H1 (cell line): Measurements from ENCODE around the gene IL1RAPL1. TPM values are rescaled to one million over a fixed set of nuclear protein-coding genes. Genes with fewer than 3 reads are reported as not detected.

ENCODE experiments used
- CTCF ChIA-PET: fragments of 300-600 bp; sonication (Branson Sonifier 250); formaldehyde crosslinking; loops from one replicate; lab custom pipeline; 2021; ENCODE audit not compliant: partially characterized antibody; lab: Charles Lee
- POLR2A ChIA-PET: fragments of 300-600 bp; sonication (Branson Sonifier 250); formaldehyde crosslinking; loops from one replicate; lab custom pipeline; 2021; ENCODE audit warnings: inconsistent platforms; ENCODE audit not compliant: partially characterized antibody; lab: Charles Lee
- DNase-seq, 2 experiments: peaks; one replicate each; pipeline versions ENCODE4 v3.0.0 to v3.0.0-alpha.2; 2010 to 2022; ENCODE audit warnings: low spot score in 2 of 2, low read depth in 1 of 2, mixed read lengths in 1 of 2
- FAIRE-seq: peaks from 2 replicates; lab custom pipeline; 2011; peaks lifted over from hg19 to GRCh38; lab: Jason Lieb, UNC
- H2AFZ ChIP-seq: 2 replicates; pipeline ENCODE4 v1.8.1; 2012; ENCODE audit warnings: low read length, inconsistent platforms
- H2AK5ac ChIP-seq: 2 replicates; pipeline ENCODE4 v1.6.1; 2013; ENCODE audit warnings: low read depth, low read length
- H2BK120ac ChIP-seq: replicated peaks from 2 replicates; pipeline ENCODE3; 2013; ENCODE audit warnings: low read depth, low read length, inconsistent platforms
- H2BK12ac ChIP-seq: 2 replicates; pipeline ENCODE4 v1.6.1; 2013; ENCODE audit warnings: low read depth, low read length
- H2BK15ac ChIP-seq: 2 replicates; pipeline ENCODE4 v1.6.1; 2013; ENCODE audit warnings: low read length
- H2BK20ac ChIP-seq: 2 replicates; pipeline ENCODE4 v1.6.1; 2013; ENCODE audit warnings: low read length
- H2BK5ac ChIP-seq: 2 replicates; pipeline ENCODE4 v1.6.1; 2013; ENCODE audit warnings: low read depth, low read length
- H3K14ac ChIP-seq: 2 replicates; pipeline ENCODE4 v1.6.1; 2013; ENCODE audit warnings: inconsistent platforms; ENCODE audit not compliant: insufficient read length
- H3K18ac ChIP-seq: 2 replicates; pipeline ENCODE4 v1.6.1; 2013; ENCODE audit warnings: low read length; ENCODE audit errors: extremely low read depth
- H3K23ac ChIP-seq: 2 replicates; pipeline ENCODE4 v1.6.1; 2013; ENCODE audit warnings: inconsistent platforms; ENCODE audit not compliant: insufficient read length
- H3K23me2 ChIP-seq: 2 replicates; pipeline ENCODE4 v1.6.1; 2013; ENCODE audit warnings: low read depth, low read length
- H3K27ac ChIP-seq: 2 replicates; pipeline ENCODE4 v1.6.1; 2011; ENCODE audit warnings: low read depth, low read length, inconsistent platforms
- H3K27me3 ChIP-seq, 4 experiments: replicated peaks in 1 of 4; 1 replicate in 1 of 4; 2 replicates in 3 of 4; pipeline versions ENCODE4 v1.6.1 to v1.8.1; 2011 to 2013; ENCODE audit warnings: low read length in 3 of 4, mild to moderate bottlenecking in 3 of 4, inconsistent platforms in 2 of 4, mixed read lengths in 2 of 4, moderate library complexity in 1 of 4; ENCODE audit not compliant: control insufficient read depth in 3 of 4, insufficient read depth in 3 of 4; ENCODE audit errors: extremely low read depth in 1 of 4
- H3K36me3 ChIP-seq, 4 experiments: 2 replicates each; pipeline versions ENCODE4 v1.6.1 to v1.8.1; 2011 to 2013; ENCODE audit warnings: mild to moderate bottlenecking in 4 of 4, low read length in 3 of 4, moderate library complexity in 2 of 4, control low read depth in 1 of 4, inconsistent platforms in 1 of 4; ENCODE audit not compliant: insufficient read depth in 4 of 4, control insufficient read depth in 2 of 4
- H3K4ac ChIP-seq: replicated peaks from 2 replicates; pipeline ENCODE3; 2013; ENCODE audit warnings: low read length, low read depth, mixed read lengths, inconsistent platforms; ENCODE audit not compliant: insufficient read length
- H3K4me1 ChIP-seq, 4 experiments: replicated peaks in 1 of 4; 1 replicate in 1 of 4; 2 replicates in 3 of 4; pipeline versions ENCODE4 v1.6.1 to v1.8.1; 2011 to 2013; ENCODE audit warnings: low read length in 3 of 4, inconsistent platforms in 2 of 4, mixed read lengths in 1 of 4; ENCODE audit not compliant: insufficient read depth in 4 of 4, control insufficient read depth in 3 of 4
- H3K4me2 ChIP-seq, 2 experiments: 2 replicates each; pipeline versions ENCODE4 v1.6.1 to v1.8.1; 2011 to 2013; ENCODE audit warnings: low read depth in 2 of 2, low read length in 2 of 2, control low read depth in 1 of 2, inconsistent platforms in 1 of 2, mild to moderate bottlenecking in 1 of 2; ENCODE audit not compliant: insufficient read depth in 1 of 2
- H3K4me3 ChIP-seq, 4 experiments: fragments of 200-600, 300-600 bp in 1 of 4; sonication (generic), shearing (Covaris generic), sonication (Bioruptor Twin) in 1 of 4; 2 replicates each; pipeline versions ENCODE4 v1.5.1 to v1.8.1; 2011 to 2016; ENCODE audit warnings: low read length in 4 of 4, low read depth in 3 of 4, control low read depth in 2 of 4, inconsistent platforms in 2 of 4, mild to moderate bottlenecking in 2 of 4, mixed read lengths in 1 of 4, moderate library complexity in 1 of 4; ENCODE audit not compliant: insufficient read depth in 2 of 4; ENCODE audit errors: extremely low read depth in 1 of 4
- H3K56ac ChIP-seq: replicated peaks from 2 replicates; pipeline ENCODE3; 2013; ENCODE audit warnings: low read depth, mild to moderate bottlenecking, mixed read lengths, low read length, inconsistent platforms; ENCODE audit not compliant: insufficient read length
- H3K79me1 ChIP-seq: 2 replicates; pipeline ENCODE4 v1.6.1; 2013; ENCODE audit warnings: low read depth, low read length, control low read depth
- H3K79me2 ChIP-seq, 2 experiments: 2 replicates each; pipeline versions ENCODE4 v1.6.1 to v1.8.1; 2012 to 2013; ENCODE audit warnings: low read length in 2 of 2, mild to moderate bottlenecking in 2 of 2, inconsistent platforms in 1 of 2; ENCODE audit not compliant: insufficient read depth in 2 of 2, control insufficient read depth in 1 of 2
- H3K9ac ChIP-seq, 4 experiments: replicated peaks in 1 of 4; 1 replicate in 1 of 4; 2 replicates in 3 of 4; pipeline versions ENCODE4 v1.6.1 to v1.8.1; 2011 to 2013; ENCODE audit warnings: low read depth in 3 of 4, low read length in 3 of 4, control low read depth in 2 of 4, mild to moderate bottlenecking in 2 of 4, moderate library complexity in 2 of 4, inconsistent platforms in 1 of 4; ENCODE audit errors: extremely low read depth in 1 of 4
- H3K9me3 ChIP-seq, 2 experiments: 2 replicates each; pipeline versions ENCODE4 v1.6.1 to v1.8.1; 2012 to 2013; ENCODE audit warnings: mild to moderate bottlenecking in 2 of 2, moderate library complexity in 2 of 2, control low read depth in 1 of 2, inconsistent platforms in 1 of 2, low read depth in 1 of 2, low read length in 1 of 2, mixed read lengths in 1 of 2; ENCODE audit not compliant: insufficient read depth in 2 of 2
- H4K20me1 ChIP-seq, 2 experiments: replicated peaks in 1 of 2; 2 replicates each; pipeline versions ENCODE3 to v1.8.1; 2011 to 2013; ENCODE audit warnings: inconsistent platforms in 2 of 2, low read length in 2 of 2, mild to moderate bottlenecking in 1 of 2; ENCODE audit not compliant: insufficient read depth in 2 of 2, control insufficient read depth in 1 of 2
- H4K5ac ChIP-seq: 2 replicates; pipeline ENCODE4 v1.6.1; 2013; ENCODE audit warnings: low read length, low read depth, mixed read lengths, inconsistent platforms; ENCODE audit not compliant: insufficient read length
- H4K8ac ChIP-seq: 2 replicates; pipeline ENCODE4 v1.8.0; 2013; ENCODE audit warnings: mild to moderate bottlenecking, moderate library complexity, low read length, inconsistent platforms; ENCODE audit not compliant: insufficient read depth; ENCODE audit errors: extremely low read depth
- H4K91ac ChIP-seq: replicated peaks from 2 replicates; pipeline ENCODE3; 2013; ENCODE audit warnings: low read length, mixed read lengths, inconsistent platforms; ENCODE audit not compliant: insufficient read length
- BCL11A ChIP-seq, 2 experiments: IDR thresholded peaks; one replicate each; pipeline ENCODE4 v1.6.1; 2011; ENCODE audit warnings: low read depth in 2 of 2, low read length in 2 of 2, mild to moderate bottlenecking in 2 of 2
- EZH2 ChIP-seq: fragments of 200-600 bp; sonication (generic); IDR thresholded peaks from 2 replicates; pipeline ENCODE4 v1.7.1; 2012; ENCODE audit warnings: low read depth, mild to moderate bottlenecking, moderate library complexity, low read length, inconsistent platforms; ENCODE audit not compliant: severe bottlenecking
- GTF2F1 ChIP-seq: IDR thresholded peaks from 2 replicates; pipeline ENCODE4 v1.6.1; 2012; ENCODE audit warnings: low read depth, low read length, improper control_type of control experiment, borderline replicate concordance
- RNF2 ChIP-seq: fragments of 200-900, 300-1000 bp; sonication (generic); IDR thresholded peaks from 2 replicates; pipeline ENCODE4 v1.7.1; 2016; ENCODE audit warnings: borderline replicate concordance, low read depth, mild to moderate bottlenecking, antibody characterized with exemption, low read length; ENCODE audit not compliant: poor library complexity, severe bottlenecking; ENCODE audit errors: missing control alignments
- RXRA ChIP-seq: IDR thresholded peaks from 2 replicates; pipeline ENCODE4 v1.6.1; 2011; ENCODE audit warnings: low read depth, mild to moderate bottlenecking, low read length, moderate library complexity; ENCODE audit not compliant: insufficient read depth
- TEAD4 ChIP-seq: IDR thresholded peaks from 2 replicates; pipeline ENCODE4 v1.6.1; 2012; ENCODE audit warnings: low read depth, low read length, inconsistent platforms, mixed read lengths
- WGBS, 2 experiments: shearing (Covaris generic) in 1 of 2; methylation state at CpG; one replicate each; pipeline versions ENCODE4 v1.1.6 to v1.1.7; 2013 to 2015; ENCODE audit warnings: low lambda C conversion rate in 2 of 2, mixed read lengths in 2 of 2, inconsistent platforms in 1 of 2, low coverage in 1 of 2, missing lambda C conversion rate in 1 of 2; ENCODE audit not compliant: insufficient replicate concordance in 2 of 2, insufficient coverage in 1 of 2, insufficient read length in 1 of 2; ENCODE audit errors: extremely low coverage in 1 of 2, missing lambda C conversion rate in 1 of 2; 5-methylcytosine and 5-hydroxymethylcytosine counted together
- polyA plus RNA-seq, 7 experiments: library from polyadenylated mRNA; depleted of rRNA in 3 of 7; stranded (reverse) in 5 of 7; unstranded in 2 of 7; fragments of >200 nt in 5 of 7; fragments of 200-250 nt in 2 of 7; gene quantifications; 1 replicate in 5 of 7; 2 replicates in 1 of 7; 4 replicates in 1 of 7; pipeline versions ENCODE4 v1.2.1 to v1.2.3, GENCODE V29; 2011 to 2013; ENCODE audit warnings: missing spikeins in 2 of 7, mixed read lengths in 2 of 7
- total RNA-seq: library from RNA; stranded (reverse); fragmentation: NEBNext Ultra II Directional; extraction: Animal tissue kit (Norgen Biotek cat#: 25700); gene quantifications from 2 replicates; pipeline ENCODE4 v1.2.1, GENCODE V29; 2021

IL1RAPL1 gene
- total and polyA plus RNA-seq, 2 of the 8 experiments (the other 6 are each of a cell fraction or from before 2014, with no cell fraction given), result 0.11 to 0.35 TPM

DNA sequence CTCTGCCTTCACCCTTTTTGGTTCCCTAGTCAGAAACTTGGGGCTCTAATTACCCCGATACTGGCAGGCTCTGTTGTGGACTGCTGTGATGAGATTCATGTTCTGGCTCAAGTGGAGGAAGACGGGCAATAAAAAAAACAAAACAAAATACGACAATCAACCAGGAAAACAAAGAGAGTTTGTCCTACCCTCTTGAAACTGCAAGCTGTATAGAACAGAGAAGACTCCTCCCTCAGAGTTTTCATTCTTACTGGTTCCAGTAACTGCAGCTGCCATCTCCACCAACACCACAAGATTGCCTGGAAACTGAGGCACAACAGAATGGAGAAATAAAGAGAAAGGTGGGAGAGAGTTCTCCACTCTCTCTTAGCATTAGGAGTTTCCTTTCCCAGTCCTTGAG lies 11.1 kb upstream of the IL1RAPL1 start:
- WGBS, 2 experiments, result 100% methylated on average over 2 of the region's 3 CpGs; no CpG with 5 or more reads in 1 of the 2 experiments
- no peak overlapping the region for H3K4me2 ChIP-seq
- H3K79me2 ChIP-seq, result no peaks in the 10 kb centered on the region
- H3K56ac ChIP-seq, result no peak overlapping the region
- H2BK20ac ChIP-seq, result no peak overlapping the region
- H2BK5ac ChIP-seq, result no peak overlapping the region
- H3K23ac ChIP-seq, result no peak overlapping the region
- no peak overlapping the region for H4K8ac ChIP-seq
- no peaks in the 10 kb centered on the region for H3K27me3 ChIP-seq
- H3K14ac ChIP-seq, result no peak overlapping the region
- H2BK15ac ChIP-seq, result no peak overlapping the region
- H2AFZ ChIP-seq, result no peak overlapping the region
- no peaks in the 10 kb centered on the region for H3K23me2 ChIP-seq
- FAIRE-seq (no peak), DNase-seq (no peak)
- no peak overlapping the region for H3K18ac ChIP-seq
- H4K20me1 ChIP-seq, result no peaks in the 10 kb centered on the region
- no peak overlapping the region for H2BK12ac ChIP-seq
- ChIA-PET CTCF (interaction anchor here (1.0 kb wide), 1 partner anchor 9 kb away, joined by 4 read pairs; no protein-coding TSS in a partner anchor), POLR2A (no interaction called here)
- H3K4me1 ChIP-seq, result peaks cover 0 to 3% (median 0%) of the 10 kb centered on the region in 4 experiments; a peak in 1 of 7 replicates
- H4K91ac ChIP-seq, result no peak overlapping the region
- H3K79me1 ChIP-seq, result no peaks in the 10 kb centered on the region
- H2BK120ac ChIP-seq, result no peak overlapping the region
- no peak overlapping the region for H2AK5ac ChIP-seq
- H3K9ac ChIP-seq, result no peak overlapping the region
- no peak overlapping the region for H4K5ac ChIP-seq
- H3K9me3 ChIP-seq, result no peaks in the 10 kb centered on the region
- H3K4me3 ChIP-seq, result no peak overlapping the region
- no peak overlapping the region for H3K4ac ChIP-seq
- no peak overlapping the region for H3K27ac ChIP-seq
- H3K36me3 ChIP-seq, result no peaks in the 10 kb centered on the region
- no peak for TF ChIP-seq TEAD4
- no peak for TF ChIP-seq BCL11A (IDR thresholded peaks at IDR 0.05; ENCODE audit: low read depth in 2 of 2, low read length in 2 of 2)
- TF ChIP-seq GTF2F1, result no peak
- TF ChIP-seq RXRA, result no peak
- no peak for TF ChIP-seq RNF2
- no peak for TF ChIP-seq EZH2
